GM12892 (cell line): ENCODE measurements around the gene NHS.

ENCODE experiments used
- POLR2A ChIP-seq: IDR thresholded peaks from 2 replicates; pipeline ENCODE4 v1.6.1; 2011; ENCODE audit warnings: low read depth, low read length, control low read depth
- POLR2AphosphoS5 ChIP-seq: IDR thresholded peaks from 2 replicates; pipeline ENCODE4 v1.6.1; 2011; ENCODE audit warnings: low read depth, low read length, control low read depth

DNA sequence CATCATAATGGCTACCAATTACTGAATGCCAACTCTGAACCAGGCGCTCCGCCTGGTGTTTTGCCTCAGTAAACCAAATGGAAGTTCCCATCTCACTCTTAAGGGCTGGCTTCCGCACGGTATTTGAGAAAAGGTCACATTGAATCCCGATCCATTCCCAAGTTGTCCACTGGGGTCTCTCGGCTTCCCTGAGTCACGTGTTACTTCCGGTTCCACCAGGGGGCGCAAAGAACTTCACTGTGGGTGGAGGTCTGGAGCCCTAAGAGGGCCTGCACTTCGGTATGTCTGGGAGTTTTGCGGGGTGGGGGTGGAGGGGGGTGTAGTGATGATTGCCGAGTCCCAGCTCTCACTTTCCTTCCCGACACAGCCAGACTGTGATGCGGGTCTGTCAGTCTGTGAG lies 13.4 kb upstream of the NHS start:
- no peak for TF ChIP-seq POLR2AphosphoS5
- no peak for TF ChIP-seq POLR2A
